K562 (cell line): Measurements from ENCODE around the gene NRSN2. TPM values are rescaled to one million over a fixed set of nuclear protein-coding genes. Genes with fewer than 3 reads are reported as not detected.

Source experiments
- FOXA1 ChIP-seq: fragments of 450-650 bp; IDR thresholded peaks from 2 replicates; pipeline ENCODE4 v1.6.1; 2016; ENCODE audit warnings: mild to moderate bottlenecking, borderline replicate concordance
- HEY1 ChIP-seq: fragments of 250-450 bp; sonication (Bioruptor Pico); IDR thresholded peaks from 2 replicates; pipeline ENCODE4 v1.5.0; 2020; ENCODE audit warnings: mild to moderate bottlenecking, moderate library complexity, borderline replicate concordance
- HMGXB4 ChIP-seq: sonication (generic); formaldehyde crosslinking; IDR thresholded peaks from 2 replicates; pipeline ENCODE4 v1.8.1; 2023; ENCODE audit warnings: mild to moderate bottlenecking, missing genetic modification reagents
- JUN ChIP-seq, 2 experiments: sonication (generic) in 1 of 2; formaldehyde crosslinking in 1 of 2; IDR thresholded peaks; 2 replicates each; pipeline versions ENCODE4 v1.6.1 to v1.8.0; 2012 to 2022; ENCODE audit warnings: borderline replicate concordance in 2 of 2, mild to moderate bottlenecking in 2 of 2, improper control_type of control experiment in 1 of 2, low read depth in 1 of 2, low read length in 1 of 2, missing genetic modification reagents in 1 of 2
- MEF2A ChIP-seq: IDR thresholded peaks from 2 replicates; pipeline ENCODE4 v1.6.1; 2011; ENCODE audit warnings: low read depth, mild to moderate bottlenecking, low read length, moderate library complexity; ENCODE audit not compliant: control insufficient read depth
- MIER1 ChIP-seq: fragments of 450-650 bp; IDR thresholded peaks from 2 replicates; pipeline ENCODE4 v1.6.1; 2016; ENCODE audit warnings: antibody characterized with exemption, mild to moderate bottlenecking, low read depth
- NUFIP1 ChIP-seq: fragments of 450-650 bp; IDR thresholded peaks from 2 replicates; pipeline ENCODE4 v1.6.1; 2018; ENCODE audit not compliant: partially characterized antibody
- SIN3B ChIP-seq: fragments of 450-650 bp; IDR thresholded peaks from 2 replicates; pipeline ENCODE4 v1.6.1; 2017; ENCODE audit warnings: low read depth, mild to moderate bottlenecking, moderate library complexity
- SREBF2 ChIP-seq: sonication (generic); formaldehyde crosslinking; IDR thresholded peaks from 2 replicates; pipeline ENCODE4 v1.4.0; 2020; ENCODE audit warnings: mild to moderate bottlenecking, missing genetic modification reagents
- TAF15 ChIP-seq: fragments of 200-400 bp; formaldehyde crosslinking; IDR thresholded peaks from 2 replicates; pipeline ENCODE4 v1.6.1; 2017; ENCODE audit warnings: mild to moderate bottlenecking, low read depth, low read length, moderate library complexity
- TBP ChIP-seq: optimal IDR thresholded peaks from 2 replicates; pipeline ENCODE3; 2011; ENCODE audit warnings: low read depth, low read length, improper control_type of control experiment
- ZBTB8A ChIP-seq: fragments of 450-650 bp; IDR thresholded peaks from 2 replicates; pipeline ENCODE4 v1.6.1; 2018; ENCODE audit warnings: mild to moderate bottlenecking, moderate library complexity; ENCODE audit not compliant: partially characterized antibody
- ZKSCAN1 ChIP-seq: fragments of 150-350 bp; IDR thresholded peaks from 2 replicates; pipeline ENCODE4 v1.6.1; 2016; ENCODE audit warnings: low read depth, low read length
- polyA plus RNA-seq, 8 experiments: library from polyadenylated mRNA; depleted of rRNA in 4 of 8; stranded (reverse) in 5 of 8; unstranded in 3 of 8; fragments of >200 nt; fragmentation: Nextera tagmentation in 2 of 8; fragmentation: Illumina TruSeq in 1 of 8; extraction: Ambion mirVana in 2 of 8; extraction: Trizol in 1 of 8; gene quantifications; 2 replicates each; pipeline versions ENCODE4 v1.2.1 to v1.2.3, GENCODE V29; 2011 to 2014; ENCODE audit warnings: inconsistent platforms in 1 of 8, missing spikeins in 1 of 8
- total RNA-seq, 7 experiments: library from RNA; depleted of rRNA in 6 of 7; stranded (reverse); fragments of >200 nt in 6 of 7; fragmentation: Illumina TruSeq in 2 of 7; extraction: Trizol in 2 of 7; gene quantifications; 2 replicates each; pipeline versions ENCODE4 v1.2.1 to v1.2.3, GENCODE V29; 2011 to 2021; ENCODE audit warnings: low replicate concordance in 1 of 7
- TF ChIP-seq, protein P1 (sequence below), 2 experiments: IDR thresholded peaks; 2 replicates each; pipeline ENCODE4 v1.6.1; 2011; ENCODE audit warnings: borderline replicate concordance in 1 of 2, control low read depth in 1 of 2, low read depth in 1 of 2, low read length in 1 of 2, mild to moderate bottlenecking in 1 of 2, mixed read lengths in 1 of 2, moderate library complexity in 1 of 2; ENCODE audit not compliant: insufficient read depth in 1 of 2, insufficient read length in 1 of 2, poor library complexity in 1 of 2, severe bottlenecking in 1 of 2; ENCODE audit errors: extremely low read depth in 1 of 2
- TF ChIP-seq, protein P2 (sequence below), 2 experiments: fragments of 450-650 bp; conservative IDR thresholded peaks; 2 replicates each; pipeline ENCODE4 v1.6.1; 2017; ENCODE audit warnings: mild to moderate bottlenecking in 2 of 2, moderate library complexity in 2 of 2
- TF ChIP-seq, protein P3 (sequence below): sonication (generic); formaldehyde crosslinking; IDR thresholded peaks from 2 replicates; pipeline ENCODE4 v1.8.0; 2022; ENCODE audit warnings: mild to moderate bottlenecking, missing genetic modification reagents

The NRSN2 gene
- total and polyA plus RNA-seq, 9 of the 15 experiments (the other 6 are each of a cell fraction or from before 2014, with no cell fraction given): 7.5 to 29.7 (median 11.1) TPM

DNA sequence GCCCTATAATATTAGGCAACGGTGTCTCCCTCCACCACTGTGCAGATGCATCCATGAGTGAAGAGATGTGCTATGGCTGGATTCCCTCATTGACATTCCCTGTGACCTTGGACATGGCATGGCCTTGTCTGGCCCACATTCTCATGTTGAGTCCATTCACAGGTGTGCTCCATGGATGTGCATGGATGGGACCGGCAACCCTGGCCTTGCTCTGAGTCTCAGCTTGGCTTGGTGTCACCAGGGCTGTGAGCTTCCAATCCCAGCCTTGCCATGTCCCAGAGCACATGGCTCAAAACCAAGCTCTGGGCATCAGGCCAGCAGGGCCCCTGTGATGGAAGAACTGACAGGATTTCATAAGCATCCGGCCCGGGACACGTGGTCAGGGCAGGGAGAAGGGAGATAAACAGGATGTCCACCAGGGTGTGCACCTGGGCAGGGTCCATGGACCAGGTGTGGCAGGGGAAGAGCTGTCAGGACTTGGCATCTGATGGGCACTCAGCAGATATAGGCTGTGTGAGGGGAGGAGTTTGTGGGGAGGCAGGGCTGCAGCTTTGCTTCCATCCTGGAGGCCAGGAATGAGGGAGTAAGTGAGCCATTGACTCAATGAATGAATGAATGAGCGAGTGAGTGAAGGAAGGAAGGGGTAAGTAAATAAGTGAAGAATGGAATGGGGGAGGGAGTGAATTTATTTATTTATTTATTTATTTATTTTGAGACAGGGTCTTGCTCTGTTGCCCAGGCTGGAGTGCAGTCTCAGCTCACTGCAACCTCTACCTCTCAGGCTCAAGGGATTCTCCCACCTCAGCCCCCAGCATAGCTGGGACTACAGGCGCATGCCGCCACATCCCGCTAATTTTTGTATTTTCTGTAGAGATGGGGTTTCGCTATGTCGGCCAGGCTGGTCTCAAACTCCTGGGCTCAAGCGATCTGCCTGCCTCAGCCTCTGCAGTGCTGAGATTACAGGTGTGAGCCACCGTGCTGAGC, 15.7 kb downstream of the NRSN2 start (continued):
- TF ChIP-seq FOXA1 (no peak), TBP (no peak), ZBTB8A (no peak), ZKSCAN1 (no peak), NUFIP1 (no peak), TAF15 (no peak), JUN (IDR thresholded peaks at IDR 0.05; ENCODE audit: borderline replicate concordance, low read depth, low read length) (peak; percentile 49; the same call in 1 of the 2 replicates), JUN (CRISPR knock-in tag; IDR thresholded peaks at IDR 0.05; ENCODE audit: borderline replicate concordance) (no peak), HMGXB4 (CRISPR knock-in tag) (no peak), MEF2A (no peak), SREBF2 (no peak), MIER1 (no peak), HEY1 (no peak), SIN3B (no peak)
- TF ChIP-seq, protein P1, sequence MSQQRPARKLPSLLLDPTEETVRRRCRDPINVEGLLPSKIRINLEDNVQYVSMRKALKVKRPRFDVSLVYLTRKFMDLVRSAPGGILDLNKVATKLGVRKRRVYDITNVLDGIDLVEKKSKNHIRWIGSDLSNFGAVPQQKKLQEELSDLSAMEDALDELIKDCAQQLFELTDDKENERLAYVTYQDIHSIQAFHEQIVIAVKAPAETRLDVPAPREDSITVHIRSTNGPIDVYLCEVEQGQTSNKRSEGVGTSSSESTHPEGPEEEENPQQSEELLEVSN (IDR thresholded peaks at IDR 0.05; ENCODE audit: borderline replicate concordance in 1 of 2, extremely low read depth in 1 of 2, insufficient read depth in 1 of 2, insufficient read length in 1 of 2, low read depth in 1 of 2, low read length in 1 of 2, poor library complexity in 1 of 2, severe bottlenecking in 1 of 2): no peak
- TF ChIP-seq, protein P2, sequence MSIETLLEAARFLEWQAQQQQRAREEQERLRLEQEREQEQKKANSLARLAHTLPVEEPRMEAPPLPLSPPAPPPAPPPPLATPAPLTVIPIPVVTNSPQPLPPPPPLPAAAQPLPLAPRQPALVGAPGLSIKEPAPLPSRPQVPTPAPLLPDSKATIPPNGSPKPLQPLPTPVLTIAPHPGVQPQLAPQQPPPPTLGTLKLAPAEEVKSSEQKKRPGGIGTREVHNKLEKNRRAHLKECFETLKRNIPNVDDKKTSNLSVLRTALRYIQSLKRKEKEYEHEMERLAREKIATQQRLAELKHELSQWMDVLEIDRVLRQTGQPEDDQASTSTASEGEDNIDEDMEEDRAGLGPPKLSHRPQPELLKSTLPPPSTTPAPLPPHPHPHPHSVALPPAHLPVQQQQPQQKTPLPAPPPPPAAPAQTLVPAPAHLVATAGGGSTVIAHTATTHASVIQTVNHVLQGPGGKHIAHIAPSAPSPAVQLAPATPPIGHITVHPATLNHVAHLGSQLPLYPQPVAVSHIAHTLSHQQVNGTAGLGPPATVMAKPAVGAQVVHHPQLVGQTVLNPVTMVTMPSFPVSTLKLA (conservative IDR thresholded peaks at IDR 0.05): peak; percentile 84 to 87
- TF ChIP-seq, protein P3, sequence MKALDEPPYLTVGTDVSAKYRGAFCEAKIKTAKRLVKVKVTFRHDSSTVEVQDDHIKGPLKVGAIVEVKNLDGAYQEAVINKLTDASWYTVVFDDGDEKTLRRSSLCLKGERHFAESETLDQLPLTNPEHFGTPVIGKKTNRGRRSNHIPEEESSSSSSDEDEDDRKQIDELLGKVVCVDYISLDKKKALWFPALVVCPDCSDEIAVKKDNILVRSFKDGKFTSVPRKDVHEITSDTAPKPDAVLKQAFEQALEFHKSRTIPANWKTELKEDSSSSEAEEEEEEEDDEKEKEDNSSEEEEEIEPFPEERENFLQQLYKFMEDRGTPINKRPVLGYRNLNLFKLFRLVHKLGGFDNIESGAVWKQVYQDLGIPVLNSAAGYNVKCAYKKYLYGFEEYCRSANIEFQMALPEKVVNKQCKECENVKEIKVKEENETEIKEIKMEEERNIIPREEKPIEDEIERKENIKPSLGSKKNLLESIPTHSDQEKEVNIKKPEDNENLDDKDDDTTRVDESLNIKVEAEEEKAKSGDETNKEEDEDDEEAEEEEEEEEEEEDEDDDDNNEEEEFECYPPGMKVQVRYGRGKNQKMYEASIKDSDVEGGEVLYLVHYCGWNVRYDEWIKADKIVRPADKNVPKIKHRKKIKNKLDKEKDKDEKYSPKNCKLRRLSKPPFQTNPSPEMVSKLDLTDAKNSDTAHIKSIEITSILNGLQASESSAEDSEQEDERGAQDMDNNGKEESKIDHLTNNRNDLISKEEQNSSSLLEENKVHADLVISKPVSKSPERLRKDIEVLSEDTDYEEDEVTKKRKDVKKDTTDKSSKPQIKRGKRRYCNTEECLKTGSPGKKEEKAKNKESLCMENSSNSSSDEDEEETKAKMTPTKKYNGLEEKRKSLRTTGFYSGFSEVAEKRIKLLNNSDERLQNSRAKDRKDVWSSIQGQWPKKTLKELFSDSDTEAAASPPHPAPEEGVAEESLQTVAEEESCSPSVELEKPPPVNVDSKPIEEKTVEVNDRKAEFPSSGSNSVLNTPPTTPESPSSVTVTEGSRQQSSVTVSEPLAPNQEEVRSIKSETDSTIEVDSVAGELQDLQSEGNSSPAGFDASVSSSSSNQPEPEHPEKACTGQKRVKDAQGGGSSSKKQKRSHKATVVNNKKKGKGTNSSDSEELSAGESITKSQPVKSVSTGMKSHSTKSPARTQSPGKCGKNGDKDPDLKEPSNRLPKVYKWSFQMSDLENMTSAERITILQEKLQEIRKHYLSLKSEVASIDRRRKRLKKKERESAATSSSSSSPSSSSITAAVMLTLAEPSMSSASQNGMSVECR (CRISPR knock-in tag): no peak
